Calu3 (cell line): Measurements from ENCODE around the gene KANK3. TPM values are rescaled to one million over a fixed set of nuclear protein-coding genes. Genes with fewer than 3 reads are reported as not detected.
"Not testable (repeated sequence)": the region's sequence is repeated elsewhere in the genome, so short reads cannot be mapped to it uniquely, and the experiment has no call there.

Experiments used
- BruUV-seq: library from RNA; stranded (reverse); fragments of 400-500 nt; replicated peaks from 2 replicates; lab custom pipeline; 2021; lab: Mats Ljungman, UMichigan
- CTCF ChIA-PET: fragments of 300-600 bp; sonication (Branson Sonifier 250); formaldehyde crosslinking; loops from one replicate; lab custom pipeline; 2022; ENCODE audit warnings: antibody characterized with exemption; lab: Charles Lee
- DNase-seq: peaks from one replicate; pipeline ENCODE4 v3.0.0; 2022
- H3K27ac Mint-ChIP-seq: one replicate; pipeline ENCODE4 v1.8.0; 2022; ENCODE audit warnings: mixed read lengths; ENCODE audit not compliant: unreplicated experiment
- H3K27me3 Mint-ChIP-seq: one replicate; pipeline ENCODE4 v1.8.0; 2022; ENCODE audit warnings: mixed read lengths; ENCODE audit not compliant: unreplicated experiment
- H3K36me3 Mint-ChIP-seq: one replicate; pipeline ENCODE4 v1.8.0; 2022; ENCODE audit warnings: mild to moderate bottlenecking, moderate library complexity, mixed read lengths; ENCODE audit not compliant: insufficient read depth, unreplicated experiment
- H3K4me1 Mint-ChIP-seq: one replicate; pipeline ENCODE4 v1.8.0; 2022; ENCODE audit warnings: mild to moderate bottlenecking, low read depth, mixed read lengths; ENCODE audit not compliant: unreplicated experiment
- H3K4me3 Mint-ChIP-seq: one replicate; pipeline ENCODE4 v1.8.0; 2022; ENCODE audit warnings: mild to moderate bottlenecking, low read depth, moderate library complexity, mixed read lengths; ENCODE audit not compliant: unreplicated experiment
- H3K9me3 Mint-ChIP-seq: one replicate; pipeline ENCODE4 v1.8.0; 2022; ENCODE audit warnings: low read depth, mixed read lengths; ENCODE audit not compliant: unreplicated experiment
- intact Hi-C: fragments of 100-400 bp; cut with micrococcal nuclease; formaldehyde crosslinking; loops from one replicate; pipeline ENCODE4 v1.10.0; 2022; ENCODE audit not compliant: unreplicated experiment
- total RNA-seq: library from RNA; stranded (reverse); gene quantifications from 2 replicates; pipeline ENCODE4 v1.2.3, GENCODE V29; 2022
- TF ChIP-seq, protein P1 (sequence below): fragments of 200-600 bp; IDR thresholded peaks from one replicate; pipeline ENCODE4 v1.8.0; 2022; ENCODE audit warnings: antibody characterized with exemption; ENCODE audit not compliant: unreplicated experiment

The KANK3 gene
- total RNA-seq, 1 experiment from 2014 or later, result not detected

DNA sequence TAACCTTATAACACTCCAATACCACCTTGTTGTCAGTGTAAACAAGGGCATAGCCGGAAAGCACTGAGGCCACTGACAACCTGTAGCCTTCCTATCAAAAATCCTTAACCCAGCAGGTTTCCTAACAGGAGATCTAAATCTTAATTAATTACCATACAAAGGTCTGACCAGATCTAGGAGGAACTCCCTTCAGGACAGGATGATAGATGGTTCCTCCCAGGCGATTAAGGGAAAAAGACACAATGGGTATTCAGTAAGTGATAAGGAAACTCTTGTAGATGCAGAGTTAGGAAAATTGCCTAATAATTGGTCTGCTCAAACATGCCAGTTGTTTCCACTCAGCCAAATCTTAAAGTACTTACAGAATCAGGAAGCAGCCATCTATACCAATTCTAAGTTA lies 42.0 kb upstream of the KANK3 start:
- Mint-ChIP-seq H3K4me1 (peaks cover 18% of the 10 kb centered on the region), H3K36me3 (peaks cover 17% of the 10 kb centered on the region)
- intact Hi-C loops, H3K9me3 Mint-ChIP-seq, H3K27me3 Mint-ChIP-seq, CTCF ChIA-PET, BruUV-seq, H3K4me3 Mint-ChIP-seq, H3K27ac Mint-ChIP-seq, DNase-seq: not testable (repeated sequence)

DNA sequence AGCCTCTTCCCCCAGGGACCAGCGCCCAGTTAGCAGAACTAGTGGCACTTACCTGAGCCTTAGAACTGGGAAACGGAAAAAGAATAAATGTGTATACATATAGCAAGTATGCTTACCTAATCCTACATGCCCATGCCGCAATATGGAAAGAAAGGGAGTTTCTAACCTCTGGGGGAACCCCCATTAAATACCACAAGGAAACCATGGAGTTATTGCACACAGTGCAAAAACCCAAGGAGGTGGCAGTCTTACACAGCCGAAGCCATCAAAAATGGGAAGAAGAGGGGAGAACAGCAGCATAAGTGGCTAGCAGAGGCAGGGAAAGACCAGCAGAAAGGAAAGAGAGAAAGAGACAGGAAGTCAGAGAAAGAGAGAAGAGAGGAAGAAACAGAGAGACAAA lies 41.5 kb upstream of the KANK3 start:
- H3K27ac Mint-ChIP-seq, H3K9me3 Mint-ChIP-seq, DNase-seq, H3K4me3 Mint-ChIP-seq, H3K27me3 Mint-ChIP-seq, CTCF ChIA-PET, BruUV-seq, intact Hi-C loops: not testable (repeated sequence)
- peaks cover 11% of the 10 kb centered on the region for H3K36me3 Mint-ChIP-seq
- peaks cover 18% of the 10 kb centered on the region for H3K4me1 Mint-ChIP-seq

DNA sequence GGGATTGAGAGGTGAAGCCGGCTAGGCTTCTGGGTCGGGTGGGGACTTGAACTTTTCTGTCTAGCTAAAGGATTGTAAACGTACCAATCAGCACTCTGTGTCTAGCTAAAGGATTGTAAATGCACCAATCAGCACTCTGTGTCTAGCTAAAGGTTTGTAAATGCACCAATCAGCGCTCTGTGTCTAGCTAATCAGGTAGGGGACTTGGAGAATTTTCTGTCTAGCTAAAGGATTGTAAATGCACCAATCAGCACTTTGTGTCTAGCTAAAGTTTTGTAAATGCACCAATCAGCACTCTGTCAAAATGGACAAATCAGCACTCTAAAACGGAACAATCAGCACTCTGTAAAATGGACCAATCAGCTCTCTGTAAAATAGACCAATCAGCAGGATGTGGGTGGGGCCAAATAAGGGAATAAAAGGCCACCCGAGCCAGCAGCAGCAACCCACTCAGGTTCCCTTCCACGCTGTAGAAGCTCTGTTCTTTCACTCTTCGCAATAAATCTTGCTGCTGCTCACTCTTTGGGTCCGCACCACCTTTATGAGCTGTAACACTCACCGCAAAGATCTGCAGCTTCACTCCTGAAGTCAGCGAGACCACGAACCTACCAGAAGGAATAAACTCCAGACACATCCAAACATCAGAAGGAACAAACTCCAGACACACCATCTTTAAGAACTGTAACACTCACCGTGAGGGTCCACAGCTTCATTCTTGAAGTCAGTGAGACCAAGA lies 36.3 kb upstream of the KANK3 start:
- CTCF ChIA-PET, H3K27me3 Mint-ChIP-seq, DNase-seq, BruUV-seq, H3K36me3 Mint-ChIP-seq, H3K9me3 Mint-ChIP-seq, H3K4me3 Mint-ChIP-seq, H3K27ac Mint-ChIP-seq, intact Hi-C loops, H3K4me1 Mint-ChIP-seq: not testable (repeated sequence)

DNA sequence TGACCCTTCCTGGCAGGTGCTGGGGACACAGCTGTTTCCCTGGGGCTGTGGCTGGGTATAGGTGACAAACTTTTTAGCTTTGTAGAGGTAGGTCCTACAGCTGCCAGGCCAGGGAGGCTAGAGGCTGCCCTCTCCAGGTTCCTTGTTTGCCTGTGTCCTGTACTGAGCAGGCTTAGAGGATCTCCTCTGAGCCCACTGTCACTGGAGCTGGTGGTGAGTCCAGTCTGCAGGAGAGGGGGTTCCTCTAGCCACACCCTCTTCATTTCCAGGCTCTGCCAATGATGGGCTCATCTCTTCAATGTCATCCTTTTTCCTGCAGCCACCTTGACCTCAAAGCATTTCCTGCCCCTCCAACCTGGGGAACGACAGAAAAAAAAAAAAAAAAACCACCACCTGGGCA lies 34.5 kb upstream of the KANK3 start:
- Mint-ChIP-seq H3K27me3 (no peaks in the 10 kb centered on the region), H3K36me3 (no peaks in the 10 kb centered on the region), H3K4me1 (no peaks in the 10 kb centered on the region), H3K4me3 (no peak overlapping the region), H3K27ac (no peak overlapping the region), H3K9me3 (no peaks in the 10 kb centered on the region)
- no TSS peak for BruUV-seq
- intact Hi-C loops, result no loop called here
- TF ChIP-seq, protein P1, sequence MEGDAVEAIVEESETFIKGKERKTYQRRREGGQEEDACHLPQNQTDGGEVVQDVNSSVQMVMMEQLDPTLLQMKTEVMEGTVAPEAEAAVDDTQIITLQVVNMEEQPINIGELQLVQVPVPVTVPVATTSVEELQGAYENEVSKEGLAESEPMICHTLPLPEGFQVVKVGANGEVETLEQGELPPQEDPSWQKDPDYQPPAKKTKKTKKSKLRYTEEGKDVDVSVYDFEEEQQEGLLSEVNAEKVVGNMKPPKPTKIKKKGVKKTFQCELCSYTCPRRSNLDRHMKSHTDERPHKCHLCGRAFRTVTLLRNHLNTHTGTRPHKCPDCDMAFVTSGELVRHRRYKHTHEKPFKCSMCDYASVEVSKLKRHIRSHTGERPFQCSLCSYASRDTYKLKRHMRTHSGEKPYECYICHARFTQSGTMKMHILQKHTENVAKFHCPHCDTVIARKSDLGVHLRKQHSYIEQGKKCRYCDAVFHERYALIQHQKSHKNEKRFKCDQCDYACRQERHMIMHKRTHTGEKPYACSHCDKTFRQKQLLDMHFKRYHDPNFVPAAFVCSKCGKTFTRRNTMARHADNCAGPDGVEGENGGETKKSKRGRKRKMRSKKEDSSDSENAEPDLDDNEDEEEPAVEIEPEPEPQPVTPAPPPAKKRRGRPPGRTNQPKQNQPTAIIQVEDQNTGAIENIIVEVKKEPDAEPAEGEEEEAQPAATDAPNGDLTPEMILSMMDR, result no peak
- DNase-seq, result no peak
- CTCF ChIA-PET, result interaction anchor here (0.6 kb wide), 1 partner anchor 46 kb away, joined by 6 read pairs; no protein-coding TSS in a partner anchor

DNA sequence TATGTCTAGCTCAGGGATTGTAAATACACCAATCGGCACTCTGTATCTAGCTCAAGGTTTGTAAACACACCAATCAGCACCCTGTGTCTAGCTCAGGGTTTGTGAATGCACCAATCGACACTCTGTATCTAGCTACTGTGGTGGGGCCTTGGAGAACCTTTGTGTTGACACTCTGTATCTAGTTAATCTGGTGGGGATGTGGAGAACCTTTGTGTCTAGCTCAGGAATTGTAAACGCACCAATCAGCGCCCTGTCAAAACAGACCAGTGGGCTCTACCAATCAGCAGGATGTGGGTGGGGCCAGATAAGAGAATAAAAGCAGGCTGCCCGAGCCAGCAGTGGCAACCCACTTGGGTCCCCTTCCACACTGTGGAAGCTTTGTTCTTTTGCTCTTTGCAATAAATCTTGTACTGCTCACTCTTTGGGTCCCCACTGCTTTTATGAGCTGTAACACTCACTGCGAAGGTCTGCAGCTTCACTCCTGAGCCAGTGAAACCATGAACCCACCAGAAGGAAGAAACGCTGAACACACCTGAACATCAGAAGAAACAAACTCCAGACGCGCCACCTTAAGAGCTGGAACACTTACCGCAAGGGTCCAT lies 33.4 kb upstream of the KANK3 start:
- H3K27me3 Mint-ChIP-seq, DNase-seq, H3K36me3 Mint-ChIP-seq, H3K9me3 Mint-ChIP-seq, BruUV-seq, H3K4me3 Mint-ChIP-seq, H3K27ac Mint-ChIP-seq, H3K4me1 Mint-ChIP-seq, intact Hi-C loops: not testable (repeated sequence)
- CTCF ChIA-PET, result interaction anchor here (0.6 kb wide), 2 partner anchors 12 to 23 kb away, joined by 3 to 9 read pairs; partner anchors contain the start of gene ANGPTL4

DNA sequence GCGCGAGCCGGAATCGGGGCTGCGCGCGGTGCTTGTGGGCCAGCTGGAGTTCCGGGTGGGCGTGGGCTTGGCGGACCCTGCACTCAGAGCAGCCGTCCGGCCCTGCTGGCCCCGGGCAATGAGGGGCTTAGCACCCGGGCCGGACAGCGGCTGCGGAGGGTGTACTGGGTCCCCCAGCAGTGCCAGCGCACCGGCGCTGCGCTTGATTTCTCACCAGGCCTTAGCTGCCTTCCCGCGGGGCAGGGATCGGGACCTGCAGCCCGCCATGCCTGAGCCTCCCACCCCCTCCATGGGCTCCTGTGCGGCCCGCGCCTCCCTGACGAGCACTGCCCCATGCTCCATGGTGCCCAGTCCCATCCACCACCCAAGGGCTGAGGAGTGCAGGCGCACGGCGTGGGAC lies 32.7 kb upstream of the KANK3 start:
- H3K4me1 Mint-ChIP-seq, H3K27me3 Mint-ChIP-seq, H3K4me3 Mint-ChIP-seq, BruUV-seq, H3K36me3 Mint-ChIP-seq, intact Hi-C loops, H3K27ac Mint-ChIP-seq, H3K9me3 Mint-ChIP-seq, DNase-seq: not testable (repeated sequence)
- CTCF ChIA-PET, result interaction anchor here (0.6 kb wide), 1 partner anchor 12 kb away, joined by 9 read pairs; the partner anchor contains the start of gene ANGPTL4
